ENCODE data around the gene OTOA. TPM values are rescaled to one million over a fixed set of nuclear protein-coding genes. Genes with fewer than 3 reads are reported as not detected.

Gene OTOA
- total and polyA plus RNA-seq, 2 donors (not counting 3 experiments of a cell fraction or from before 2014, with no cell fraction given) = 0.22 TPM; not detected in 1

DNA sequence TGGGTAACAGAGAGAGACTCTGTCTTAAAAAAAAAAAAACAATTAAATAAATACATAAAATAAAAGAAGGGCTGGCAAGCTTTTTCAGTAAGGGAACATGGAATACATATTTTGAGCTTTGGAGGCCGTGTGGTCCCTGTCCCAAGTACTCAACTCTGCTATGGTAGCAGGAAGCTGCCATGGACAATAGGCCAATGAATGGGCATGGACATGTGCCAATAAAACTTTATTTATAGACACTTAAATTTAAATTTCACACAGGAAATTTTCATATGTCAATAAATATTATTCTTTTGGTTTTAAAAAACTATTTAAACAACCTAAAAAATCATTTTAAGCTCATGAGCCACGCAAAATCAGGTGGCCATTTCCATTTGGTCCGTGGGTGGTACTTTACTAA lies 3.8 kb downstream of the OTOA start:
- intact Hi-C loops (cut with micrococcal nuclease) = no loop called here
- Histone ChIP-seq H3K9me1 (replicated peaks; ENCODE audit: control insufficient read depth, extremely low read depth, insufficient read depth, low read length) (no peaks in the 10 kb centered on the region), H3K9ac (replicated peaks; ENCODE audit: extremely low read depth, insufficient read depth, low read length) (no peak overlapping the region), H4K20me1 (replicated peaks; ENCODE audit: control insufficient read depth, extremely low read depth, insufficient read depth, low read length) (no peaks in the 10 kb centered on the region), H2AFZ (ENCODE audit: low read depth, low read length) (no peak overlapping the region), H3K36me3 (ENCODE audit: control insufficient read depth in 2 of 2, extremely low read depth in 1 of 2, insufficient read depth in 2 of 2, low read length in 2 of 2) (no peaks in the 10 kb centered on the region), H3K79me2 (ENCODE audit: control insufficient read depth, insufficient read depth, low read length) (no peaks in the 10 kb centered on the region), H3K4me1 (ENCODE audit: control insufficient read depth, extremely low read depth, insufficient read depth, low read length) (no peaks in the 10 kb centered on the region), H3K4me2 (ENCODE audit: insufficient read depth, low read length) (no peak overlapping the region), H3K9me3 (replicated peaks; ENCODE audit: control insufficient read depth, insufficient read depth, low read length) (no peaks in the 10 kb centered on the region), H3K27me3 (ENCODE audit: control insufficient read depth in 2 of 2, insufficient read depth in 2 of 2, low read length in 2 of 2) (peaks cover 7 to 17% of the 10 kb centered on the region in 2 experiments), H3K4me3 (replicated peaks in 1 of 3; ENCODE audit: insufficient read depth in 1 of 3, low read depth in 1 of 3, low read length in 3 of 3) (no peak overlapping the region), H3K27ac (ENCODE audit: insufficient read depth, low read depth, low read length) (no peak overlapping the region)
- TF ChIP-seq MYC (IDR thresholded peaks at IDR 0.05; ENCODE audit: low read depth, low read length) (no peak), EZH2 (IDR thresholded peaks at IDR 0.05; ENCODE audit: borderline replicate concordance, low read depth, low read length, severe bottlenecking) (no peak), JUN (IDR thresholded peaks at IDR 0.05; ENCODE audit: borderline replicate concordance, insufficient read depth, insufficient read length, low read depth) (no peak)
- TF ChIP-seq, protein P1, sequence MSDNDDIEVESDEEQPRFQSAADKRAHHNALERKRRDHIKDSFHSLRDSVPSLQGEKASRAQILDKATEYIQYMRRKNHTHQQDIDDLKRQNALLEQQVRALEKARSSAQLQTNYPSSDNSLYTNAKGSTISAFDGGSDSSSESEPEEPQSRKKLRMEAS (IDR thresholded peaks at IDR 0.05; ENCODE audit: insufficient read depth, insufficient read length) = no peak
- POLR2A ChIA-PET = interaction anchor here (0.6 kb wide), 1 partner anchor 78 kb away, joined by 3 read pairs; no protein-coding TSS in a partner anchor
- no TSS peak for BruUV-seq (replicated peaks)
- CTCF ChIA-PET = interaction anchor here (4.2 kb wide), 1 partner anchor 10 kb away, joined by 29 read pairs; no protein-coding TSS in a partner anchor
- dilution Hi-C loops (cut with MboI; ENCODE audit: extremely low pct_ligation_motif_present, low sequenced_read_pairs) = no loop called here
- DNase-seq (ENCODE audit: low read depth, low spot score) = no peak
- FAIRE-seq = no peak

DNA sequence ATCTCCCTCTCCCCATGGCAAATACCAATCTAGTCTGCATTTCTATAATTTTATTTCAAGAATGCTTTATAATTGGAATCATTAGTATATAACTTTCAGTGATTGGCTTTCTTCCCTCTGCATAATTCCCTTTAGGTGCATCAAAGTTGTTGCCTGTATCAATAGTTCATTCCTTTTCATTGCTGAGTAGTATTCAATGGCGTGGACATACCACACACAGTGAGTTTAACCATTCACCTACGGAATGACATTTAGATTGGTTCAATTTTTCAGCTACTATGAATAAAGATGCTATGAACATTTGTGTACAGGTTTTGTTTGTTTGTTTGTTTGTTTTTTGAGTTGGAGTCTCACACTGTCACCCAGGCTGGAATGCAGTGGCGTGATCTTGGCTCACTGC lies 9.7 kb downstream of the OTOA start:
- H2AFZ ChIP-seq (ENCODE audit: low read depth, low read length) = no peak overlapping the region
- peaks cover 2% of the 10 kb centered on the region for H4K20me1 ChIP-seq (replicated peaks; ENCODE audit: control insufficient read depth, extremely low read depth, insufficient read depth, low read length)
- H3K9me3 ChIP-seq (replicated peaks; ENCODE audit: control insufficient read depth, insufficient read depth, low read length) = no peaks in the 10 kb centered on the region
- no peaks in the 10 kb centered on the region for H3K9me1 ChIP-seq (replicated peaks; ENCODE audit: control insufficient read depth, extremely low read depth, insufficient read depth, low read length)
- H3K9ac ChIP-seq (replicated peaks; ENCODE audit: extremely low read depth, insufficient read depth, low read length) = no peak overlapping the region
- TF ChIP-seq EZH2 (IDR thresholded peaks at IDR 0.05; ENCODE audit: borderline replicate concordance, low read depth, low read length, severe bottlenecking) (no peak), GATA2 (IDR thresholded peaks at IDR 0.05; ENCODE audit: insufficient read depth, insufficient read length, low read depth, low read length) (no peak), POLR2A (IDR thresholded peaks at IDR 0.05; ENCODE audit: low read depth, low read length) (no peak), POLR2AphosphoS5 (IDR thresholded peaks at IDR 0.05; ENCODE audit: insufficient read depth, low read depth, low read length) (no peak), MYC (IDR thresholded peaks at IDR 0.05; ENCODE audit: low read depth, low read length) (no peak), JUN (IDR thresholded peaks at IDR 0.05; ENCODE audit: borderline replicate concordance, insufficient read depth, insufficient read length, low read depth) (no peak), FOS (IDR thresholded peaks at IDR 0.05; ENCODE audit: borderline replicate concordance, insufficient read depth, low read length) (no peak)
- TF ChIP-seq, protein P2, sequence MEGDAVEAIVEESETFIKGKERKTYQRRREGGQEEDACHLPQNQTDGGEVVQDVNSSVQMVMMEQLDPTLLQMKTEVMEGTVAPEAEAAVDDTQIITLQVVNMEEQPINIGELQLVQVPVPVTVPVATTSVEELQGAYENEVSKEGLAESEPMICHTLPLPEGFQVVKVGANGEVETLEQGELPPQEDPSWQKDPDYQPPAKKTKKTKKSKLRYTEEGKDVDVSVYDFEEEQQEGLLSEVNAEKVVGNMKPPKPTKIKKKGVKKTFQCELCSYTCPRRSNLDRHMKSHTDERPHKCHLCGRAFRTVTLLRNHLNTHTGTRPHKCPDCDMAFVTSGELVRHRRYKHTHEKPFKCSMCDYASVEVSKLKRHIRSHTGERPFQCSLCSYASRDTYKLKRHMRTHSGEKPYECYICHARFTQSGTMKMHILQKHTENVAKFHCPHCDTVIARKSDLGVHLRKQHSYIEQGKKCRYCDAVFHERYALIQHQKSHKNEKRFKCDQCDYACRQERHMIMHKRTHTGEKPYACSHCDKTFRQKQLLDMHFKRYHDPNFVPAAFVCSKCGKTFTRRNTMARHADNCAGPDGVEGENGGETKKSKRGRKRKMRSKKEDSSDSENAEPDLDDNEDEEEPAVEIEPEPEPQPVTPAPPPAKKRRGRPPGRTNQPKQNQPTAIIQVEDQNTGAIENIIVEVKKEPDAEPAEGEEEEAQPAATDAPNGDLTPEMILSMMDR (IDR thresholded peaks at IDR 0.05; ENCODE audit: extremely low read depth in 1 of 2, insufficient read depth in 1 of 2, low read depth in 1 of 2, low read length in 2 of 2) = no peak
- TF ChIP-seq, protein P1 (IDR thresholded peaks at IDR 0.05; ENCODE audit: insufficient read depth, insufficient read length) = no peak
- POLR2A ChIA-PET = no interaction called here
- no peaks in the 10 kb centered on the region for H3K79me2 ChIP-seq (ENCODE audit: control insufficient read depth, insufficient read depth, low read length)
- CTCF ChIA-PET = interaction anchor here (1.0 kb wide), 1 partner anchor 16 kb away, joined by 4 read pairs; no protein-coding TSS in a partner anchor
- peaks cover 2 to 3% of the 10 kb centered on the region in 2 experiments for H3K27me3 ChIP-seq (ENCODE audit: control insufficient read depth in 2 of 2, insufficient read depth in 2 of 2, low read length in 2 of 2)
- no peaks in the 10 kb centered on the region for H3K4me1 ChIP-seq (ENCODE audit: control insufficient read depth, extremely low read depth, insufficient read depth, low read length)
- no peak overlapping the region for H3K4me2 ChIP-seq (ENCODE audit: insufficient read depth, low read length)
- FAIRE-seq (no peak), DNase-seq (ENCODE audit: low read depth, low spot score) (no peak)
- no peak overlapping the region for H3K27ac ChIP-seq (ENCODE audit: insufficient read depth, low read depth, low read length)
- intact Hi-C loops (cut with micrococcal nuclease) (no loop called here), dilution Hi-C loops (cut with MboI; ENCODE audit: extremely low pct_ligation_motif_present, low sequenced_read_pairs) (no loop called here)
- no peak overlapping the region for H3K4me3 ChIP-seq (replicated peaks in 1 of 3; ENCODE audit: insufficient read depth in 1 of 3, low read depth in 1 of 3, low read length in 3 of 3)
- H3K36me3 ChIP-seq (ENCODE audit: control insufficient read depth in 2 of 2, extremely low read depth in 1 of 2, insufficient read depth in 2 of 2, low read length in 2 of 2) = no peaks in the 10 kb centered on the region
- no TSS peak for BruUV-seq (replicated peaks)

All from endothelial cell of umbilical vein (primary cell).